Activated CD8-positive, alpha-beta T cell treated with anti-CD3 and anti-CD28 coated beads, Interleukin-2, amount 10 ng/mL, durations not matched to agents 7 days and 5 days (primary cell): ENCODE measurements around the gene ZNF511. TPM values are rescaled to one million over a fixed set of nuclear protein-coding genes. Genes with fewer than 3 reads are reported as not detected.
"Not testable (repeated sequence)": the region's sequence is repeated elsewhere in the genome, so short reads cannot be mapped to it uniquely, and the experiment has no call there.

Source experiments
- ATAC-seq: fragments of 150-1000 bp; cut with Tn5 transposase; one replicate; pipeline ENCODE4 v1.10.0; 2021; ENCODE audit warnings: moderate library complexity
- CTCF ChIA-PET: fragments of 350-600 bp; sonication (Branson Sonifier 250); formaldehyde crosslinking; loops from one replicate; lab custom pipeline; 2021; ENCODE audit warnings: antibody characterized with exemption; lab: Charles Lee
- POLR2A ChIA-PET: fragments of 350-600 bp; sonication (Branson Sonifier 250); formaldehyde crosslinking; loops from one replicate; lab custom pipeline; 2021; ENCODE audit warnings: antibody characterized with exemption; lab: Charles Lee
- DNase-seq: peaks from one replicate; pipeline ENCODE4 v3.0.0-alpha.2; 2020
- H3K27ac Mint-ChIP-seq: one replicate; pipeline ENCODE4 v1.8.0; 2021; ENCODE audit warnings: mild to moderate bottlenecking, mixed read lengths
- H3K27me3 Mint-ChIP-seq: one replicate; pipeline ENCODE4 v1.8.0; 2021; ENCODE audit warnings: low read depth, mixed read lengths
- H3K36me3 Mint-ChIP-seq: one replicate; pipeline ENCODE4 v1.8.0; 2021; ENCODE audit warnings: low read depth, mixed read lengths
- H3K4me1 Mint-ChIP-seq: one replicate; pipeline ENCODE4 v1.8.0; 2021; ENCODE audit warnings: low read depth, mixed read lengths
- H3K4me3 Mint-ChIP-seq: one replicate; pipeline ENCODE4 v1.8.0; 2021; ENCODE audit warnings: mild to moderate bottlenecking, mixed read lengths
- H3K9me3 Mint-ChIP-seq: one replicate; pipeline ENCODE4 v1.8.0; 2022; ENCODE audit warnings: mixed read lengths; ENCODE audit not compliant: insufficient read depth
- total RNA-seq, 2 experiments: library from RNA; stranded (reverse); gene quantifications; one replicate each; pipeline ENCODE4 v1.2.3, GENCODE V29; 2021

The ZNF511 gene
- total RNA-seq, 2 experiments from 2014 or later: 61.4 to 62.6 TPM

DNA sequence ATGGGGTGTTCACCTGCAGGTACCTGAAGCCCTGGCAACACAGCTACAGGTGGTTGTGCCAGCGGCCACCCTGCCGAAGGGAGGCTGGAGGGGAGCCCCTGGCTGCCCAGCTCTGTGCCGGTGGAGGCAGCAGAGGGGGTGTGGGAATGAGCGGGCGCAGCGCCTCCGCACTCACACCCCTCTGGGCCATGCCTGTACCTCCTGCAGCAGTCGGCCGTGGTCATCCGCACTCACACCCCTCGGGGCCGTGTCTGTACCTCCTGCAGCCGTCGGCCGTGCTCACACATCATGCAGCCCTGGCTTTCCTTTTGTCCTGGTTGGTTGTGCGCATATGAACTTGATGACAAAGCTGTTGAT is 1.7 kb downstream of the ZNF511 start:
- H3K4me1 Mint-ChIP-seq: peaks cover 19% of the 10 kb centered on the region
- POLR2A ChIA-PET: no interaction called here

DNA sequence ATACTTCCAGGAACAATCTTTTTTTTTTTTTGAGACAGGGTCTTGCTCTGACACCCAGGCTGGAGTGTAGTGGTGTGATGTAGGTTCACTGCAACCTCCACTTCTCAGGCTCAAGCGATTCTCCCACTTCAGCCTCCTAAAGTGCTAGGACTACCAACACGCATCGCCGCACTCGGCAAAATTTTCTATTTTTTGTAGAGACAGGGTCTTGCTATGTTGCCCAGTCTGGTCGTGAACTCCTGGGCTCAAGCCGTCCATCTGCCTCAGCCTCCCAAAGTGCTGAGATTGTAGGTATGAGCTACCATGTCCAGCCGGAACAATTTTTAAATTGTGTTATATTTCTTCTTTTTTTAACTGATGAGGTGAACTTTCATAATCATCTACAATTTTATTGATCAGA is 2.1 kb downstream of the ZNF511 start:
- Mint-ChIP-seq H3K27me3 (no peaks in the 10 kb centered on the region), H3K4me1 (peaks cover 19% of the 10 kb centered on the region), H3K9me3 (no peaks in the 10 kb centered on the region), H3K4me3 (no peak overlapping the region), H3K36me3 (peaks cover 17% of the 10 kb centered on the region), H3K27ac (no peak overlapping the region)
- ATAC-seq (no peak), DNase-seq (no peak)
- ChIA-PET POLR2A (no interaction called here), CTCF (interaction anchor here (0.7 kb wide), 1 partner anchor 19 kb away, joined by 3 read pairs; no protein-coding TSS in a partner anchor)

More for the DNA sequence above, 1.7 kb downstream of the ZNF511 start:
- H3K4me3 Mint-ChIP-seq: no peak overlapping the region
- CTCF ChIA-PET: no interaction called here
- H3K27me3 Mint-ChIP-seq: no peaks in the 10 kb centered on the region
- peaks cover 17% of the 10 kb centered on the region for H3K36me3 Mint-ChIP-seq
- ATAC-seq (no peak), DNase-seq (no peak)
- no peaks in the 10 kb centered on the region for H3K9me3 Mint-ChIP-seq
- no peak overlapping the region for H3K27ac Mint-ChIP-seq

DNA sequence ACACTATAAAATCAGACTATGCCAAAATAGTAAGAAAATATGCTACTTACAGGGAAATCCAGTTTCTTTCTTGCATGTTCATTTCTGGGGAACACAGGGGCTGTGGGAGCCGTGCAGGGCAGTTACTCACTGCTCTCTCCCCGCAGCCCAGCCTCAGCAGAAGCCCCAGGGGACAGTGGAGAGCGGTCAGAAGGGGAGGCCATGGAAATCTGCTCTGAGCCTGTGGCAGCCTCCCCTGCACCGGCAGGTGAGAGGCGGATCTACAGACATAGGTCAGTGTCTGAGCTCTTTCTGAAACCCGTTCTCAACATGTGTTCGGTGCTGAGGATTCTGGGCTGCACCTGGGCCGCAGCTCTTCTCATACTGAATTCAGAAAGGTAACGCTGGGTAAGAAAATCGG is 2.9 kb downstream of the ZNF511 start:
- POLR2A ChIA-PET: no interaction called here
- CTCF ChIA-PET: interaction anchor here (0.7 kb wide), 1 partner anchor 18 kb away, joined by 3 read pairs; no protein-coding TSS in a partner anchor
- Mint-ChIP-seq H3K27ac (no peak overlapping the region), H3K36me3 (peaks cover 17% of the 10 kb centered on the region), H3K4me1 (peaks cover 18% of the 10 kb centered on the region), H3K9me3 (no peaks in the 10 kb centered on the region), H3K4me3 (no peak overlapping the region), H3K27me3 (no peaks in the 10 kb centered on the region)
- ATAC-seq (no peak), DNase-seq (no peak)

DNA sequence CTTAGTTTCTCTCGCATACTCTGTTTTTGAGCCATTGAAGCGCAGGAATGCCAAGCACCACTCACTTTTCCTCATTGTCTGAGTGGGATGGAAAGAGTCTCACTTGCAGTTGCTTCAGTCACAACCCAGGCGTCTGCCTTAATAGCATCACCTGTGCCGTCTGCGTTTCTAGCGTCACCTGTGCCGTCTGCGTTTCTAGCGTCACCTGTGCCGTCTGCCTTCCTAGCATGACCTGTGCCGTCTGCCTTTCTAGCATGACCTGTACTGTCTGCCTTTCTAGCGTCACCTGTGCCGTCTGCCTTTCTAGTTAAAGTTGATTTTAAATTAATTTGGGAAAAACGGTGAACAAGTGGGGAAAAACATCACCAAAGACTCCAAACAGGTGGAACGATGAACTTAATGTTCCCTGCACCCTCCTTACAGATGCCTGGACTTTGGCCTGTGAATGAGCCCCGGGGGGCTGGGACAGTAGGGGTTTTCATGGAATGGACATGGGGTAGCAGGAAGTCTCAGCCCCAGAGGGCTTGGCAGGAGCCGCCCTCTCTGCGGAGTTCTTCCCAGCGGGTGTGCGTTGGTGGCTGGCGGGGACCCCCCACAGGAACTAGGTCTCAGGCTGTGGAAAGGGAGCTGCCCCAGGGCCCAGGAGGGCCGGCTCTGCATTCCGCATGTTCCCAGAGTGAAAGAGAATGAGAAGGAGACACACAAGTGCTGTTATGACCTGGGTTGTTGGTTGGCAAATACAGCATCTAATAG is 3.5 kb downstream of the ZNF511 start:
- no peak for DNase-seq
- no peak for ATAC-seq
- ChIA-PET CTCF (no interaction called here), POLR2A (no interaction called here)
- Mint-ChIP-seq H3K27me3 (no peaks in the 10 kb centered on the region), H3K9me3 (no peaks in the 10 kb centered on the region), H3K36me3 (peaks cover 17% of the 10 kb centered on the region), H3K27ac (no peak overlapping the region), H3K4me1 (peaks cover 12% of the 10 kb centered on the region), H3K4me3 (no peak overlapping the region)

DNA sequence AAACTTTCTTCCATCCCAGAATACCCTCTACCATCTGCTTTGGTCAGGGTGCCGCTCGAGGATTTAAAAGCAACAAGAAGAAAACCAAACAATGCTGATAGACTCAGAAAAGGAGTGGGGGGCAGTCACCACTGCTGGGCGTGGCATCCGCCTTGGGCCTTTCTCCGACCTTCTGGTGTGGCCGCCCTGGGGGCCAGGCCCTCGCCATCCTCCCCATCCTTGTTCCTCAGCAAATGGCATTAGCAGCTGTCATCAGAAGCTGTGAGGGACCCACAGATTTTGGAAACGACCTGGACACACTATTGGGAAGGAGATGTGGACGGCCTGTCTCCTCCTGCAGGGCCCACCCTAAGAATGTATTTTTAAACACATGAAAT is 4.0 kb downstream of the ZNF511 start:
- Mint-ChIP-seq H3K9me3 (no peaks in the 10 kb centered on the region), H3K4me1 (peaks cover 7% of the 10 kb centered on the region), H3K27me3 (no peaks in the 10 kb centered on the region), H3K4me3 (no peak overlapping the region), H3K36me3 (peaks cover 17% of the 10 kb centered on the region), H3K27ac (no peak overlapping the region)
- ChIA-PET CTCF (no interaction called here), POLR2A (no interaction called here)
- ATAC-seq (no peak), DNase-seq (no peak)

DNA sequence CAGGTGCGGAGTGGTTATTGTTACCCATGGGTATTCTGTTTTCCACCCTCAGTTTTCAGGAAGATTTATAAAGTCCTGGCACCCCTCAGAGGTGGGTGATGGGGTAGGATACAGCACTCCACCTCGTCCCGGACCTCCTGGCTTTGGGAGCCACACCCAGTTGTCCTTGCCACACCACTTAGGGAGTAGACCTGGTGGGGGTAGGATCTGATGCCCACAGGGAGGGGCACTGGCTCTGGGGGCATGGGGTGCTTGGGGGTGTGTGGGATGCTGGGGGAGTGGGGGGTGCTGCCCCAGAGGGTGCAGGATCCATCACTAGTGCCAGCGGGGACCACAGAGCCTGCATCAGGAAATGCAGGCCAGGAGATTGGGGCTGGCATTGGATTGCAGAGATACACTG is 4.5 kb downstream of the ZNF511 start:
- Mint-ChIP-seq H3K27me3 (no peaks in the 10 kb centered on the region), H3K9me3 (no peaks in the 10 kb centered on the region), H3K27ac (no peak overlapping the region), H3K36me3 (peaks cover 15% of the 10 kb centered on the region), H3K4me1 (peaks cover 5% of the 10 kb centered on the region), H3K4me3 (no peak overlapping the region)
- ChIA-PET POLR2A (no interaction called here), CTCF (no interaction called here)
- ATAC-seq (no peak), DNase-seq (no peak)

DNA sequence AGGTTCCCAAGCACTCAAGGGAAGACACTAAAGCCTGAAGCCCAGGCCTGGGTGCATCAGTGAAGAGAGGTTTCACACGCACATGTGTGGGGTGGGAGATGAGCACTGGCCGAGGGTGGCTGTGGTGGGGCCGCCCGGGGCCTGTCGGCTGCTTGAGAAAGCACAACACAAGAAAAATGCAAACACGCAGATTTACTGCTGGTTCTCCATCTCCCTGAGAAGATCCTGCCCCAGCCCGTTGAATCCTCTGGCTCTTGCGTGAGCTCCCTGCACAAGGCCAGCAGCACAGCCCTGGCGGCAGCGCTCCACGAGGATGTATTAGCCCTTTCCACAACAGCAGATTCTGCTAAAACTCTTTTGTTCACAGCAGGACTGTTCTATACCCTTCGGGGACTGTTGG is 6.2 kb downstream of the ZNF511 start:
- Mint-ChIP-seq H3K9me3 (no peaks in the 10 kb centered on the region), H3K36me3 (peaks cover 12% of the 10 kb centered on the region), H3K27ac (no peak overlapping the region), H3K4me1 (peaks cover 5% of the 10 kb centered on the region), H3K27me3 (peaks cover 7% of the 10 kb centered on the region), H3K4me3 (no peak overlapping the region)
- ATAC-seq (no peak), DNase-seq (no peak)
- ChIA-PET POLR2A (no interaction called here), CTCF (interaction anchor here (1.6 to 3.0 kb wide), 2 partner anchors 8 to 15 kb away, joined by 5 to 14 read pairs; no protein-coding TSS in a partner anchor)

DNA sequence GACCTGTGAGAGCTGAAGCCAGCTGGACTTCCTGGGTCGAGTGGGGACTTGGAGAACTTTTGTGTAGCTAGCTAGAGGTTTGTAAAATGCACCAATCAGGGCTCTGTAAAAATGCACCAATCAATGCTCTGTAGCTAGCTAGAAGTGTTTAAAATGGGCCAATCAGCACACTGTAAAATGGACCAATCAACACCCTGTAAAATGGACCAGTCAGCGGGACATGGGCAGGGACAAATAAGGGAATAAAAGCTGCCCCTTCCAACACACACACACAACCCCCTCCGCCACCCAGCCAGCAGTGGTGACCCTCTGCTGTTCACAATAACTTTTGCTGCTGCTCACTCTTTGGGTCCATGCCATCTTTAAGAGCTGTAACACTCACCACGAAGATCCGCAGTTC is 7.1 kb downstream of the ZNF511 start:
- Mint-ChIP-seq H3K36me3 (peaks cover 6% of the 10 kb centered on the region), H3K9me3 (no peaks in the 10 kb centered on the region), H3K4me3 (no peak overlapping the region), H3K27ac (no peak overlapping the region), H3K27me3 (peaks cover 10% of the 10 kb centered on the region), H3K4me1 (peaks cover 4% of the 10 kb centered on the region)
- ATAC-seq: peak; percentile 5
- POLR2A ChIA-PET: no interaction called here
- no peak for DNase-seq
- CTCF ChIA-PET: interaction anchor here (1.6 to 3.0 kb wide), 2 partner anchors 9 to 14 kb away, joined by 5 to 14 read pairs; no protein-coding TSS in a partner anchor

DNA sequence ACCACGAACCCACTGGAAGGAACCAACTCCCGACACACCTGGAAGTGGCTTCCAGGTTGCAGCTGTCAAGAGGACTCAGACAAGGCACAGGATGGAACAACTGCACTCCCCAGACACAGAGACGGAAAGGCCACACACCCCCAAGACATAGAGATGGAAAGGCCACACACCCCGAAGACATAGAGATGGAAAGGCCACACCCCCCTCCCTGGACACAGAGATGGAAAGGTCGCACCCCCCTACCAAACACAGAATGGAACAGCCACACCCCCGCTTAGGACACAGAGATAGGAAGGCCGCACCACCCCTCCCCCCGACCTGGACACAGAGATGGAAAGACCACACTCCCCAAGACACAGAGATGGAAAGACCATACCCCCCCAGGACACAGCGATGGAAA is 7.6 kb downstream of the ZNF511 start:
- peak; percentile 3 for ATAC-seq
- CTCF ChIA-PET: interaction anchor here (1.6 to 3.0 kb wide), 2 partner anchors 10 to 13 kb away, joined by 5 to 14 read pairs; no protein-coding TSS in a partner anchor
- POLR2A ChIA-PET: no interaction called here
- Mint-ChIP-seq H3K9me3 (no peaks in the 10 kb centered on the region), H3K4me1 (peaks cover 4% of the 10 kb centered on the region), H3K4me3 (no peak overlapping the region), H3K36me3 (peaks cover 6% of the 10 kb centered on the region), H3K27me3 (peaks cover 10% of the 10 kb centered on the region), H3K27ac (no peak overlapping the region)
- DNase-seq: no peak

DNA sequence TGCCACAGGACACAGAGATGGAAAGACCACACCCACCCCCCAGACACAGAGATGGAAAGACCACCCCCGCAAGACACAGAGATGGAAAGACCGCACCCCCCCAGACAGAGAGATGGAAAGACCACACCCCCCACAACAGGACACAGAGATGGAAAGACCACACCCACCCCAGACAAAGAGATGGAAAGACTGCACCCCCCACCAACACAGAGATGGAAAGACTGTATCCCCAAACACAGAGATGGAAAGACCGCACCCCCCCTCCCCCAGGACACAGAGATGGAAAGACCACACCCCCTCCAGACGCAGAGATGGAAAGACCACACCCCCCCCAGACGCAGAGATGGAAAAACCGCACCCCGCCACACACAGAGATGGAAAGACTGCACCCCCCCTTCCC is 8.0 kb downstream of the ZNF511 start:
- ATAC-seq: no peak
- CTCF ChIA-PET: interaction anchor here (3.0 kb wide), 1 partner anchor 13 kb away, joined by 14 read pairs; no protein-coding TSS in a partner anchor
- H3K27ac Mint-ChIP-seq: no peak overlapping the region
- H3K9me3 Mint-ChIP-seq: no peaks in the 10 kb centered on the region
- H3K4me1 Mint-ChIP-seq: peaks cover 4% of the 10 kb centered on the region
- POLR2A ChIA-PET: no interaction called here
- H3K27me3 Mint-ChIP-seq: peaks cover 10% of the 10 kb centered on the region
- no peak for DNase-seq
- no peak overlapping the region for H3K4me3 Mint-ChIP-seq
- peaks cover 2% of the 10 kb centered on the region for H3K36me3 Mint-ChIP-seq

DNA sequence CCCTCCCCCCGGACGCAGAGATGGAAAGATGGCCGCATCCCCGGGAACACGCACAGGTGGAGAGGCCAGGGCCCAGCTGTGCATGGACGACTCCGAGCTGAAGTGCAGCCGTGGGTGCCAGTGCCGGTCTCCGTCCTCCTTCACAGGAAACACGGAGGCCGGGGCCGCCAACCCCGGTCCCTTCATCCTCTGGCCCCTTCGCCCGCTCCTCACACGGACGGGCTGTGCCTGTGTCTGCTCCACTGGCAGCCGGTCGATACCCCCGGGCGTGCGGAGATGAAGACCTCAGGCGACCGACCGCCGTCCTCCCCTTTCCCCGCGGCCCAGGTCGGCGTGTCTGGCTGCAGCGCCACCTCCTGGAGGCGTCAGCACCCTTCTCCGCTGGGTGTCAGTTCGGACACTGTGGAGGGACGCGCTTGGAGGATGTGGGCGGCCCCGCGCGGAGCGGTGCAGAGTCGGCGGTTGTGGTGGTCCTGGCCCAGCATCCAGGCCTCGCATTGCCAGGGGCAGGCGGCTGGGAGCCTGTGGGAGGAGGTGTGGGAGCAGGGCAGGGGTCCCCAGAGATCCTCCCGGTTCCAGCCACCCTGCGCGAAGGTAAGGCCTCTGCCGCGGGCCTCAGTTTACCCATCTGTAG is 9.9 kb downstream of the ZNF511 start:
- CTCF ChIA-PET: interaction anchor here (1.0 kb wide), 1 partner anchor 11 kb away, joined by 3 read pairs; no protein-coding TSS in a partner anchor
- peak; percentile 91 for ATAC-seq
- Mint-ChIP-seq H3K27me3 (peaks cover 12% of the 10 kb centered on the region), H3K9me3 (no peaks in the 10 kb centered on the region), H3K36me3 (no peaks in the 10 kb centered on the region), H3K4me1 (peaks cover 4% of the 10 kb centered on the region), H3K4me3 (peak overlapping the region; percentile 48), H3K27ac (no peak overlapping the region)
- POLR2A ChIA-PET: interaction anchor here (0.6 kb wide), 1 partner anchor 143 kb away, joined by 3 read pairs; no protein-coding TSS in a partner anchor
- DNase-seq: peak; percentile 74

DNA sequence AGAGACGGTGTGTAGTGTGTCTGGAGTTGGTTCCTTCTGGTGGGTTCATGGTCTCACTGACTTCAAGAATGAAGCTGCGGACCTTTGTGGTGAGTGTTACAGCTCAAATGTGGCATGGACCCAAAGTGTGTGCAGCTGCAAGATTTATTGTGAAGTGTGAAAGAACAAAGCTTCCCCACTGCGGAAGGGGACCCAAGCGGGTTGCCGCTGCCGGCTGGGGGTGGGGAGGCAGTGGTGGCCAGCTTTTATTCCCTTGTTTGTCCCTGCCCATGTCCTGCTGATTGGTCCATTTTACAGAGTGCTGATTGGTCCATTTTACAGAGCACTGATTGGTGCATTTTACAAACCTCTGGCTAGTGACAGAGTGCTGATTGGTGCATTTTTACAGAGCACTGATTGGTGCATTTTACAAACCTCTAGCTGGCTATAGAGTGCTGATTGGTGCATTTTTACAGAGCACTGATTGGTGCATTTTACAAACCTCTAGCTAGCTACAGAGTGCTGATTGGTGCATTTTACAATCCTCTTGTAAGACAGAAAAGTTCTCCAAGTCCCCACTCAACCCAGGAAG is 12.2 kb downstream of the ZNF511 start:
- POLR2A ChIA-PET, H3K4me1 Mint-ChIP-seq, H3K9me3 Mint-ChIP-seq, H3K4me3 Mint-ChIP-seq, ATAC-seq, H3K27ac Mint-ChIP-seq, DNase-seq, H3K36me3 Mint-ChIP-seq: not testable (repeated sequence)
- CTCF ChIA-PET: interaction anchor here (0.8 to 2.0 kb wide), 2 partner anchors 9 to 13 kb away, joined by 3 to 9 read pairs; no protein-coding TSS in a partner anchor
- H3K27me3 Mint-ChIP-seq: peaks cover 16% of the 10 kb centered on the region
